NCI-H2081 treated with DMSO at 0.1 percent for 48 hours (cell line): Measurements from ENCODE around the gene OAF.
"Not testable (repeated sequence)": the region's sequence is repeated elsewhere in the genome, so short reads cannot be mapped to it uniquely, and the experiment has no call there.

Experiments
- DNase-seq: peaks from one replicate; lab custom pipeline; 2025; lab: John Stamatoyannopoulos, UW

OAF gene

GRCh38 chr11:120210626-120211521 is at the start of gene OAF:
OAF (plus strand) TSS chr11:120211032; CDS start chr11:120211280, 248 bp downstream.
- DNase-seq: no peak

DNA sequence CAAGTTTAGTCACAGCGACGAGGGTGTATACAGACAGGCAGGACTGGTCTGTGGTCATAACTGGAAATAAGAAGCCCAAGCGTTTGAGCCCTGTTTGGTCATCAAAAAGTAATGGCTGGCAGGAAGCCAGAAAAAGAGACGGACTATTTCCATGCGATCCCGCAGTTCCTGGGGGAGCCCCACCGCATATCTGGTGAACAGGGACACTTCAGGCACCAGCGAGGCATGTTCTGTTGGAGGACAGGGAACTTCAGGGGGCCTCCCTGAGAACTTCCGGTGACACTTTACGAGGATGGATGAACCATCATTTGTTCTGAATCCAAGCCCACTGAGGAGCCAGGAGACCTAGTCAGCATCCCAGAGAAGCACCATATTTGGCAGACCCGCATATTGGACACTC is 43.2 kb upstream of the OAF start:
- DNase-seq: no peak

- no peak for DNase-seq
Measured at GRCh38 chr11:120168108-120168959, 42.5 kb upstream of the OAF start.

DNA sequence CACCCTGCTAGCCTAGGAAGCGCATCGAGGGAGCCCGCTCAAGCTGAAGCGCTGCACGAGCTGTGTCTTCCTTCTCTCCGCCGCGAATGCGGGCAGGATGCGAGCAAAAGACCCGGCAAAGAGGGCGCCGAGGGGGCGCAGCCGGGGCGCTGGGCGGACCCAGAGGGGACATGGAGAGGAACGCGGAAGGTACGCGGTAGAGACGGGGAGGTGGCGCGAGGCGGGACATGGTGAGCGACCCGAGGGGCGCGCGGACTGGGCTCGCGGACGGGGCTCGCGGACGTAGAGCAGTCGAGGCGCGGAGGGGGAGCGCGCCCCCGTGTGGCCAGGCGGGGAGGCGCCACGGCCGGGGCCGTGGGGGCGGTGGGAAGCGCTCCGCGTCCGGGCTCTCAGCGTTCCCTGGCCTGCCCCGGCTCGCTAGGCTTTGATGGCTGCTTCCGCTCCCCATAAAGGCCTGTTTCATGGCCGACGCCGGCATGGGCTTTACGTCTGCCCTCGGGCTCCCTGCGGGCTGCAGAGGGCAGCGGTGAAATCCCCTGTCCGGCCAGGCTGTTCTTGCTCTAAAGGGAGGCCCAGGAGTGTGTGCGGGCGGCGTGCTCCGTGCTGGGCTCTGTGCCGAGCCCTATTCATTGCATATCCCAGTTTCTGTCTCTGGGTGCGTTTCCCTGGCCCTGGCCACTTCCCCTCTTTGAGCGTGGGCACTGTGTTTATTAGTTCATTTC is 41.7 kb upstream of the OAF start:
- DNase-seq: no peak

GRCh38 chr11:120169981-120170698 is 40.7 kb upstream of the OAF start:
- DNase-seq: no peak

GRCh38 chr11:120170741-120171261 is 40.0 kb upstream of the OAF start:
- DNase-seq: no peak

DNA sequence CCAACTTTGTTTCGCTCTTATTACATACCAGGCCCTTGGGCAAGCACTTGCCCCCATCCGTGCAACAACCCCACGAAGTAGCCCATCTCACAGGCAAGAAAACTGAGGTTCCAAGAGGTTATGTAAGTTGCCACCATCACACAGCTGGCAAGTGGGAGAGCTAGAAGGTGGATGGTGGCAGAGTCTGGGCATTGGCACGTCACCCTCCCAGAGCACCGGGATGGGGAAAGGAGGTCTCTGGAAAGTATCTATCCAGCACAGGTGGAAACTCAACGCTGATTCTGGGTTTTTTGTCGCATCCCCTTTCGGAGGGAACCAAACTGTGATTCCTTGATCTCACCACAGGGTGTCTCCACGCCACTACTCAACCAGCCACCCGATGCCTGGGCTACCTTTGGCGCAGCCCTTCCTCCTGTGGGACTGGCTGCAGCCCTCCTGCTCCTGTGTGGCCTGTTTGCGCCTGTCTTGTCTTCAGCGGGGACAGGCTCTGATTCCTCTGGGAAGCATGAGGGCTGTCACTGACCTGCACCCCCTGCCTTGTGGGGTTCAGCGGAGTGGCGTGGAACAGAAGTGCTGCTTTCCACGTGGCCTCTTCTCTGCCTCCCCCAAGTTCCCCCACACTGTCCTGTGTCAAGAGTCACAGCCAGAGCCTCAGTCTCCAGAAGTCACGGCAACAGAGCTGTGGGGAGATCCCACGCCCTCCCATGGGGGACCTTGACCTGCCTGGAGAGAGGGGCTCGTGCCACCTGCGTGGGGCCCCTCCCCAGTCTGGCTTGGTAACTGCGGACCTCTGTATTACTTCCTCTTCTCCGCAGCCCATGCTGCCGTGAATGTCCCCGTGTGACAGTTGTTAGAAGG is 38.5 kb upstream of the OAF start:
- DNase-seq: no peak

DNA sequence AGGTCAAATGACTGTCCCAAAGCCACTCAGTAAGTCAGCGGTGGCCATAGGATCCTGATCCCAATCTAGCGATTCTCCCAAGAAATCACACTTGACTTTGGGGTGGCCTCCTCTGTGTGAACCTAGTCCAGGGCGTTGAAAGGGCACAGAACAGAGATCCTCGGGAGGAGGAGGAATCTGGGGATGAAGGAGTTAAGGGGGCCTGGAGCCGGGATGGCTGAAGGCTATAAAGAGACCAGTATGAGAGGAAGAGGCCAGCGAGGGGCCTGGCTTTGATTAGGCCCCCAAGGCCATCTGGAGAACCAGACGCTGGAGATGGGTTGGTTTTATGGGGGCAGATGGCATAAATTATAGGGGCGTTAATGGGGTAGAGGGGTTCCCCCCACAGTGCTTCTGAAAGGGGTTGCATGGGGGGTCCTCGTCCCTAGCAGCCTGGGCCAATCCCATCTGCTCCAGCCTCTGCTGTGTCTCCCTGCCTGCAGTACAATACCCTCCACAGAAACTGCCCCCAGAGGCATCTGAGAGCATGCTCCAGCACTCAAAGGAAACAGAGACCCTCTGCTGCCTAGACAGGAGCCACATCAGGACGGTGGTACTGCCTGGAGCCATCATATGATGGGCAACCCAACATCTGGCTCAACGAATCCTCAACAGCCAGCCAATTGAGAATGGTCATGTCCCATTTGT is 37.7 kb upstream of the OAF start:
- DNase-seq: no peak

DNA sequence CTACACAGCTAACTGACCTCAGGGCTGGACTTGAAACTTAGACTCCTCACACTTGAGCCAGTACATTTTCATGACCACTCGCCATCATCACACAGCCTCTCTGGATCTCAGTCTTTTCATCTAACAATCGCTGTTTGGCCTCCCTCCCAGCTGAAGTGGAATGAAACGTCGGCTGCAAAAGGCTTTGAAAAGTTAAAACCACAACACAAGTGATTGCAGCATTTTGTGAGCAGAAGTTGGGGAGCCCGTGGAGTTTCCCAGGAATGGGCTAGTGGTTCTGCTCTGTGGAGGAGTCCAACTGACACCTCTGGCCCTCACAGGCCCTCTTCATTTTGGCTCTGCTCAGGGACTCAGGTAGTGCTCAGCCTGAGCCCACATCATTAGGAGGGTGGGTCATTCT is 37.0 kb upstream of the OAF start:
- no peak for DNase-seq

- no peak for DNase-seq
Measured at GRCh38 chr11:120174866-120175265, 36.0 kb upstream of the OAF start.

DNA sequence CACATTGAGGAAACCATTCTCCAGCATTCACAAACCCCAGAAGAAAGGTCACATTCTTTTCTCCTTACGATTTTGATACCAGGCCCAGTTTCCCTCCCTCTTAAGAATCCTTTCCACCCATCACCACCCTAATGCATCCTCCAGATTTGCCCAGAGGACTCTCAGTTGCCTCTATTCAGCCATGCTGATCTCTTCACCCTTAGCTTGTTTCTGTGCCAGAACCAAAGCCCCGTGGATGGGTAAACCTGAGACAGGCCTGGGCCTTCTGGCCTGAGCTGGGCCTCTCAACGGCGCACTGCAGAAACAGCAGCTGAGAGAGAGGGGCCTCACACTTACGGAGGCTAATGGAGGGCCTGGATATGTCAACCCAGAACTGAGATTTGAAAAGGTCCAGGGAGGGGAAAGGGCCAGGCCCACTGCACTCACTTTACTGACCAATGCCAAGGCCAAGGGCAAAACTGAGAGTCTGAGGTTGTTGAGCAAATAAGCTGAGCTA is 32.2 kb upstream of the OAF start:
- no peak for DNase-seq

GRCh38 chr11:120179057-120179672 is 31.7 kb upstream of the OAF start:
- DNase-seq: no peak

- DNase-seq: not testable (repeated sequence)
Measured at GRCh38 chr11:120180063-120180462, 30.8 kb upstream of the OAF start.

- DNase-seq: no peak
Measured at GRCh38 chr11:120180551-120181232, 30.1 kb upstream of the OAF start.

GRCh38 chr11:120181376-120181975 is 29.4 kb upstream of the OAF start:
- DNase-seq: no peak

DNA sequence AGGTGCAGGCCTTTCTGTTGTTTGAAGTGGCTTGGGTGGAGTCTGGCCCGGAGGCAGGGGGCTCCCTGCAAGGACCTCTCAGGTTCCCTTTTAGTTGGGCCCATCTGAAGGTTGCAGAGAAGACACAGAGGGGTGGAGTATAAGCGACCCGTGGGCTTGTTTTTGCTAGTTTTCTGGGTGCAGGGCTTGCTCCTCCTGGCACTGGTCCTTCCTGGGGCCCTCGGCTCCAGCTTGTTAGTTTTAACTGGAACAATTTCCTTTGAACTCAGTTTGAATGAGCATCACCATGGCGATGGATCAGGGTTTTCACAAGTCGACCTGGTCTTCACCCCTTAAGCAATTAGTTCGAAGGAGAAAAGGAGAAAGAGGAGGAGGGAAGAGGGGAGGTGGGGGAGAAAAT is 28.5 kb upstream of the OAF start:
- no peak for DNase-seq

DNA sequence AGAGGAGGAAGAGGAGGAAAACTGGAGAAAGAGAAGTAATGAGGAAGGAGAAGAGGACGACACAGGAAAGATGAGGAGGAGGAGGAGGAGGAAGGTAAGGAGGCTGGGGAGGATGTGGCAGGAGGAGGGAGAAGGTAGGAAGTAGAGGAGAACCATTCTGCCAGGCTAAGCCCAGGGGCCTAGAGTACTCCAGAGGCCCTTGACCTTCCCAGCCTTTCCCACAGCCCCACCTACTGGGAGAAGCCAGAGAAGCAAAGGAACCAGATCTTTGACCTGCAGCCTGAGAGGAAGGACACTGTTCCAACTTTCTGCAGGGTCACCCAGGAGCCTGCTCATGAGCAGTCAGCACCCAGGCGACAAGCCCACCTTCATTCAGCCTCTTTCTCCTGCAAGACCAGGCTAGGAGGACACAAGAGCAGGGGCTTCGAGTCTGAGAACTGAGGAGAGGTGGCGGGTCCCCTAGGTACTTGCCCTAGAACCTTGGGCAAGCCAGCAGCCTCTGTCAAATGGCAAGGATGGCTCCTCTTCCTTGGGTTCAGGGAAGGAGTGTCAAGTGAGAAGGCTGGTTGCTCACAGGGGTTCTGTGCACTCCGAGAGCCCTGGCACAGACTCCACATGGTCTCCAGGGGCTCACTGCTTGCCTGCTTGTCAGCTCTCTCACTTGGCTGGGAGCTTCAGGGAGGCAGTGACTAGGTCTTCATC is 27.9 kb upstream of the OAF start:
- DNase-seq: no peak
